Measurements from ENCODE around the gene TRPC6.

TRPC6 gene

DNA sequence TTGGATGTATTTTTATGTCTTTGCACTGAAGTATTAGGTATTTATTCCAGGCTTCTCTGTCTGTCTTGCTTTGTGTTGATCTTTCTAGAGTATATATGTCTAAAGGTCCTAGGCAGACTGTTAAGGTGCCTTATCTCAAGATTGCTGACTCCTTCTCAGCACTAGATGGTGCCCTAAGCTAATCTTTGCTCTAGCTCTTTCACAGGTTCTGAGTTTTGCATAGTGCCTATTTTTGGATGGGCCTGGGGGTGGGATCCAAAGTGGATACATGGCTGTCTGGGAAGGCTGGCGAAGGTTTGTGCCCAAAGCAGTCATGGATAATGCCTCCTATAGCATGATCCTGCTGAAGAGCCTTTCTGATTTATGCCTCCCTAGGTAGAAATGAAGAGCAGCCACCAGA lies 154.9 kb downstream of the TRPC6 start:
- DNase-seq (ENCODE audit: low read depth) = peak; percentile 16
- TF ChIP-seq, protein P1, sequence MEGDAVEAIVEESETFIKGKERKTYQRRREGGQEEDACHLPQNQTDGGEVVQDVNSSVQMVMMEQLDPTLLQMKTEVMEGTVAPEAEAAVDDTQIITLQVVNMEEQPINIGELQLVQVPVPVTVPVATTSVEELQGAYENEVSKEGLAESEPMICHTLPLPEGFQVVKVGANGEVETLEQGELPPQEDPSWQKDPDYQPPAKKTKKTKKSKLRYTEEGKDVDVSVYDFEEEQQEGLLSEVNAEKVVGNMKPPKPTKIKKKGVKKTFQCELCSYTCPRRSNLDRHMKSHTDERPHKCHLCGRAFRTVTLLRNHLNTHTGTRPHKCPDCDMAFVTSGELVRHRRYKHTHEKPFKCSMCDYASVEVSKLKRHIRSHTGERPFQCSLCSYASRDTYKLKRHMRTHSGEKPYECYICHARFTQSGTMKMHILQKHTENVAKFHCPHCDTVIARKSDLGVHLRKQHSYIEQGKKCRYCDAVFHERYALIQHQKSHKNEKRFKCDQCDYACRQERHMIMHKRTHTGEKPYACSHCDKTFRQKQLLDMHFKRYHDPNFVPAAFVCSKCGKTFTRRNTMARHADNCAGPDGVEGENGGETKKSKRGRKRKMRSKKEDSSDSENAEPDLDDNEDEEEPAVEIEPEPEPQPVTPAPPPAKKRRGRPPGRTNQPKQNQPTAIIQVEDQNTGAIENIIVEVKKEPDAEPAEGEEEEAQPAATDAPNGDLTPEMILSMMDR (conservative IDR thresholded peaks at IDR 0.05; ENCODE audit: low read depth, low read length) = peak; percentile 37
- H3K4me3 ChIP-seq (ENCODE audit: low read depth, low read length) = no peak overlapping the region

DNA sequence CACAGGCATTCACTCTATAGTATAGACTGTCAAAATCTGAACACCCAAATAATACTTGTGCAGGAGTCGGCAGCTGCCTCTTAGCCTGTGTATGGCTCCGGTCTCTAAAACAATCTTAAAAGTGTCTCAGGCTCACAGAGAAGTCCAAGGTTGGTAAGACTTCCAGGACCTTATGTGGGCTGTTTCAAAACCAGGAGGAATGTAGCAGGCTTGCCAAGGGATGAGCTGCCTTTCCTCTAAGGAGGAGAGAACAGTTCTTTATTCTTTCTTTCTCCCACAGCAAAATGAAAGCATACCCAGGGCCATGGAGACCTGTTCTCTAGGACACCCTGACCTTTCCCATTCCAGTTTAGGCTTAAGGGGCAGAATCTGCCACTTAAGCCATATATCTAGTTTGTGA lies 176.5 kb downstream of the TRPC6 start:
- TF ChIP-seq, protein P1 (conservative IDR thresholded peaks at IDR 0.05; ENCODE audit: low read depth, low read length) = no peak
- peak; percentile 5 for DNase-seq (ENCODE audit: low read depth)
- H3K4me3 ChIP-seq (ENCODE audit: low read depth, low read length) = no peak overlapping the region
